ENCODE measurements around the gene CACNA1A. TPM values are rescaled to one million over a fixed set of nuclear protein-coding genes. Genes with fewer than 3 reads are reported as not detected.
"Not testable (repeated sequence)": the region's sequence is repeated elsewhere in the genome, so short reads cannot be mapped to it uniquely, and the experiment has no call there.

CACNA1A gene
- total RNA-seq, 1 donor from 2014 or later: 16.5 TPM

GRCh38 chr19:13169769-13170168 lies 336.5 kb downstream of the CACNA1A start:
- no peak overlapping the region for H3K9ac ChIP-seq

GRCh38 chr19:13166151-13166550 lies 340.1 kb downstream of the CACNA1A start:
- H3K4me2 ChIP-seq; H3K27ac ChIP-seq; H4K20me1 ChIP-seq (ENCODE audit: low read depth); H3K9me3 ChIP-seq (ENCODE audit: low read depth); H3K9ac ChIP-seq; H2AFZ ChIP-seq (replicated peaks); H3K79me2 ChIP-seq (ENCODE audit: low read depth); H3K36me3 ChIP-seq; H3K27ac Mint-ChIP-seq; H3K36me3 Mint-ChIP-seq; H3K27me3 ChIP-seq; DNase-seq (ENCODE audit: low spot score); H3K4me3 ChIP-seq; H3K9me3 Mint-ChIP-seq: not testable (repeated sequence)
- peak overlapping the region; percentile 38 for H3K4me3 Mint-ChIP-seq
- H3K4me1 ChIP-seq: peaks cover 24% of the 10 kb centered on the region
- peaks cover 52% of the 10 kb centered on the region for H3F3A ChIP-seq (ENCODE audit: low read depth)
- peaks cover 11% of the 10 kb centered on the region for H3K27me3 Mint-ChIP-seq (ENCODE audit: insufficient read depth, low read depth)
- peaks cover 43% of the 10 kb centered on the region for H3K4me1 Mint-ChIP-seq

More at GRCh38 chr19:13169769-13170168, 336.5 kb downstream of the CACNA1A start:
- no peaks in the 10 kb centered on the region for H3K9me3 Mint-ChIP-seq
- Histone ChIP-seq H3K9me3 (ENCODE audit: low read depth) (no peaks in the 10 kb centered on the region), H2AFZ (replicated peaks) (no peak overlapping the region), H3K27me3 (no peaks in the 10 kb centered on the region), H3F3A (ENCODE audit: low read depth) (peaks cover 24% of the 10 kb centered on the region), H3K27ac (no peak overlapping the region), H3K79me2 (ENCODE audit: low read depth) (no peaks in the 10 kb centered on the region), H3K36me3 (no peaks in the 10 kb centered on the region), H3K4me2 (no peak overlapping the region), H3K4me1 (peaks cover 15% of the 10 kb centered on the region), H4K20me1 (ENCODE audit: low read depth) (no peaks in the 10 kb centered on the region), H3K4me3 (no peak overlapping the region)
- DNase-seq (ENCODE audit: low spot score): no peak
- no peak for TF ChIP-seq CTCF (IDR thresholded peaks at IDR 0.05)
- TF ChIP-seq EZH2phosphoT487 (IDR thresholded peaks at IDR 0.05): no peak
- no peak for TF ChIP-seq EZH2 (IDR thresholded peaks at IDR 0.05)
- H3K4me1 Mint-ChIP-seq: peaks cover 26% of the 10 kb centered on the region
- no peak overlapping the region for H3K27ac Mint-ChIP-seq
- H3K4me3 Mint-ChIP-seq: no peak overlapping the region
- H3K27me3 Mint-ChIP-seq (ENCODE audit: insufficient read depth, low read depth): peaks cover 13% of the 10 kb centered on the region
- no peaks in the 10 kb centered on the region for H3K36me3 Mint-ChIP-seq

- peak; percentile 40 for DNase-seq (ENCODE audit: low spot score)
- H3K9me3 Mint-ChIP-seq: no peaks in the 10 kb centered on the region
- no peaks in the 10 kb centered on the region for H3K36me3 Mint-ChIP-seq
- H3K4me3 Mint-ChIP-seq: peak overlapping the region; percentile 76
- Histone ChIP-seq H2AFZ (replicated peaks) (no peak overlapping the region), H3K9ac (no peak overlapping the region), H4K20me1 (ENCODE audit: low read depth) (no peaks in the 10 kb centered on the region), H3K4me3 (no peak overlapping the region), H3K9me3 (ENCODE audit: low read depth) (no peaks in the 10 kb centered on the region), H3K79me2 (ENCODE audit: low read depth) (no peaks in the 10 kb centered on the region), H3K36me3 (no peaks in the 10 kb centered on the region), H3K27ac (peak overlapping the region; percentile 91), H3K4me2 (peak overlapping the region; percentile 72), H3K4me1 (peaks cover 24% of the 10 kb centered on the region), H3K27me3 (no peaks in the 10 kb centered on the region), H3F3A (ENCODE audit: low read depth) (peaks cover 52% of the 10 kb centered on the region)
- H3K27me3 Mint-ChIP-seq (ENCODE audit: insufficient read depth, low read depth): peaks cover 9% of the 10 kb centered on the region
- H3K4me1 Mint-ChIP-seq: peaks cover 45% of the 10 kb centered on the region
- no peak for TF ChIP-seq EZH2phosphoT487 (IDR thresholded peaks at IDR 0.05)
- no peak for TF ChIP-seq EZH2 (IDR thresholded peaks at IDR 0.05)
- no peak for TF ChIP-seq CTCF (IDR thresholded peaks at IDR 0.05)
- no peak overlapping the region for H3K27ac Mint-ChIP-seq
These were observed 340.9 kb downstream of the CACNA1A start for GRCh38 chr19:13165162-13165997.

Measured in neural progenitor cell (in vitro differentiated cells).